ENCODE measurements around the gene TMEM106A.
"Not testable (repeated sequence)": the region's sequence is repeated elsewhere in the genome, so short reads cannot be mapped to it uniquely, and the experiment has no call there.

TMEM106A gene

GRCh38 chr17:43216369-43216761, 4.7 kb downstream of the TMEM106A start:
- no peak for DNase-seq

- no peak for DNase-seq
These were observed 5.3 kb downstream of the TMEM106A start for GRCh38 chr17:43216762-43217613.

- peak; percentile 16 for DNase-seq
These were observed 6.0 kb downstream of the TMEM106A start for GRCh38 chr17:43217614-43218087.

DNA sequence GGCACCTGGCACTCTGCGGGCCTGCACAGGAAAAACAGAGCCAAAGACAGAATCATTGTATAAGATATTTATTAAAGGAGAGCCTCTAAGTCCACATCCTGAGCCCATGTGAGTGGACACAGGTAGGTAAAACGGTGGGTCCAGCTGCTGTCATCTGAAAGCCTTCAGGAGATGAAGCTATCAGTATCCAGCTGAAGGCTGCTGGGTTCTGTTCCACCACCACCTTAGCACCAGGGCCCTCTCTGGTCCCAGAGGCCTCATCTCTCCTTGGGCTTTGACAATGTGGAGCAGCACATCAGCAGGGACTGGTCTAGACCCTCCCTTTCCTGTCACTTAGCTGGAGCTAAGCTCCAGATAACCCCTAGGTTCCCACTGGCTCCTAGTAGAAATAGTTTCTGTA, 7.3 kb downstream of the TMEM106A start:
- no peak for DNase-seq

DNA sequence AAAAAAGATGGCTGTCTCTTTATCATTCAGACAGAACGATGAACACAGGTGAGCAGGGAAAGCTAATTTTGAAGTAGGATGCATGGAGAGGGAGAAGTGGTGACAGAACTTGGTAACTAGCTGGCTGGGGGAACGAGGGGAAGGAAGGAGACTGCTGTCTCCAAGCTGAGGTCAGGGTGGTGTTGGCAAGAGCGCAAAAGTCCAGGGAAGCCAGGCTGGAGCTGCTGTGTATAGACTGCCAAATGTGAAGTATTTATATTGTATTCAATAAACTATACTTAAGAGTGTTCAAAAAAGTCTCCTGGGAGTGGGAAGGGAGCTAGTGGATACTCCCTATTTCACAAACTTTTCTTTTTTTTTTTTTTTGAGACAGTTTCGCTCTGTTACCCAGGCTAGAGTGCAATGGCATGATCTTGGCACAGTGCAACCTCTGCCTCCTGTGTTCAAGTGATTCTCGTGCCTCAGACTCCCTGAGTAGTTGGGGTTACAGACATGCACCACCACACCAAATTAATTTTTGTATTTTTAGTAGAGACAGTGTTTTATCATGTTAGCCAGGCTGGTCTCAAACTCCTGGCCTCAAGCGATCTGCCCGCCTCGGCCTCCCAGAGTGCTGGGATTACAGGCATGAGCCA, 8.2 kb downstream of the TMEM106A start:
- no peak for DNase-seq

- no peak for DNase-seq
These were observed 8.9 kb downstream of the TMEM106A start for GRCh38 chr17:43220511-43221125.

DNA sequence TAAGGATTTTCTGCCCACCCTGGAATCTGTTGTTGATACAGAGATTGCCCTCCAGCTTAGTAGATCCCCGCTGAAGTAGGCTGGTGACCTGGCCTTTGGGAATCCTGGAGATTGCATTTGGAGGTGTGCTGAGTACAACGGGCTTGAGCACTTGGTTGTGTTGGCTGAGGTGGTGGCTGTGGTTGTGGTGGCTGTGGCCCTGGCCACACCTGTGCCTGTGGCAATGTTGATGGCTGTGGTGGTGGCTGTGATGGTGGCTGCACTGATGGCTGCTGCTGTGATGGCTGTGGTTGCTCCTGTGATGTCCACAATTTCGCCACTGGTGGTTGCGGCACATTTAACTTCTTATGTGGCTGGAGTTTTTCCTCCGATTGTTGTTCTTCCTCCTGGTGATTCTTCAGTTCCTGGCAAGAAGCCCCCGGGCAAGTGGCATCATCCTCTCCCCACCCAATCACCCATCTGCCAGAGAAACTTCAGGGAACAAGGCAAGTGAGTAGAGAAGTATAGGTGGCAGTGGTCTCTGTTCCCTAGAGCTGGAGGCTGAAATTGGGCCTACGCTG, 12.6 kb downstream of the TMEM106A start:
- DNase-seq = no peak

GRCh38 chr17:43226393-43226792, 14.7 kb downstream of the TMEM106A start:
- no peak for DNase-seq

DNA sequence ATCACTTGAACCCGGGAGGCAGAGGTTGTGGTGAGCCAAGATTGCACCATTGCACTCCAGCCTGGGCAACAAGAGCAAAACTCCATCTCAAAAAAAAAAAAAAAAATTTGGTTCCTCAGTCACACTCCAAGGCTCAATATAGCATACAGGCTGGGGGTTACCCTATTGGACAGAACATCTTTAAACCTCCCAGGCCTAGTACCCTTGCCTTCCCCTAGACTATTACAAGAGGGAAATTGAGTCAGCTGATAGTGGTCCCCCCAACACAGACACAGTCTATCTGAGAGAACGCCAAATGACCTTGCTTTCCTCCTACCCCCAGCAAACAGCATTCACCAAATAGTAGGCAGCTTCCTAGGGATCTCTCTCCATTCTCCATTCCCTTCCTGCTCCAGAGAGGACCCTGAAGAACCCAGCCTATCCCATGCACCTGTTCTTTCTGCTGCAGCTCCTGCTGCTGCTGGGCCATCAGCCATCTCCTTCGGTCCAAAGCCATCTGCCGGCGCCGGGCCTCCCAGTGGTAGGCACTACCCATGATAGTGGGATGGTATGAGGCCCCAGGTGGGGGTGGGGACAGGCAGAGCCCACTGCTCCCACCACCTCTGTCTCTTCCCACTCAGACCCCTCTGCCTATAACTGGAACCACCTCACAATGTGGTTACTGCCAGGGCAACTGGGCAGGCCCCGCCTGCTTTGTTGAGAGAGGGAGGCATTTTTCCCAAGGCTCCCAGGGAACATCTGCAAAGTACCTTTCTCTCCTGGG, 16.5 kb downstream of the TMEM106A start, which contains the start of gene CCDC200:
TSS of gene CCDC200 (minus strand) at position 604 of the 763 bp plus-strand sequence. CDS start at position 535, 69 bp downstream.
- not testable (repeated sequence) for DNase-seq

DNA sequence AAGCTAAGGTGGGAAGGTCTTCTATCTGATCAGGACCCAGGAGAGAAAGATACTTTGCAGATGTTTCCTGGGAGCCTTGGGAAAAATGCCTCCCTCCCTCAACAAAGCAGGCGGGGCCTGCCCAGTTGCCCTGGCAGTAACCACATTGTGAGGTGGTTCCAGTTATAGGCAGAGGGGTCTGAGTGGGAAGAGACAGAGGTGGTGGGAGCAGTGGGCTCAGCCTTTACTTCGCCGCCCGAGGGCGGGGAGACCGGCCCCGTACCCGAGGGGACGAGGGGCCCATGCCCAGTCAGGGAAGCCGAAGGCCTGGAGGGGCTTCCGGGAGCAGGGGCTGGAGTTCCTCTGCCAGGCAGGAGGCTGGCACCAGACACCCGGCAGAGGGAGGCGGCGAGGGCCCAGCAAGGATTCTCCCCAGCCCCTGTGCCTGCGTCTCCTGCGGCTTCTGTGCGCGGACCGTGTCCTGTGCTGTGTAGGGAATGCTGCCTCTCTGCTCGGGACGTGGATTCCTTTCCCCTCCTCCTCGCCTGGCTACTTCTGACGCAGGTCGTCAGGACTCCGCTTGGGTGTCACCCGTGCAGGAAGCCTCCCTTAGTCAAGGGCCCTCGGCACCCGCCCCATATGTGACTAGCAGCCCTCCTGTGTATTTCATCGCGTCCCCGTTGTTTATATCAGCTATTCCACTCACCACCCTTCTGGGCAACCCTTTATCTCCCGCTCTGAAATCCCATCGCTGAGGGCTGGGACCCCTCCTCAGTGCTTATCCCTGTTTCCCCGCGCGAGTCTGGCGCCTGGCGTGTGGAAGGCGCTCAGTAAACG, 19.7 kb downstream of the TMEM106A start:
- not testable (repeated sequence) for DNase-seq

- peak; percentile 40 for DNase-seq
These were observed 20.5 kb downstream of the TMEM106A start for GRCh38 chr17:43232021-43232699.

GRCh38 chr17:43233263-43233662, 21.6 kb downstream of the TMEM106A start:
- DNase-seq = not testable (repeated sequence)

DNA sequence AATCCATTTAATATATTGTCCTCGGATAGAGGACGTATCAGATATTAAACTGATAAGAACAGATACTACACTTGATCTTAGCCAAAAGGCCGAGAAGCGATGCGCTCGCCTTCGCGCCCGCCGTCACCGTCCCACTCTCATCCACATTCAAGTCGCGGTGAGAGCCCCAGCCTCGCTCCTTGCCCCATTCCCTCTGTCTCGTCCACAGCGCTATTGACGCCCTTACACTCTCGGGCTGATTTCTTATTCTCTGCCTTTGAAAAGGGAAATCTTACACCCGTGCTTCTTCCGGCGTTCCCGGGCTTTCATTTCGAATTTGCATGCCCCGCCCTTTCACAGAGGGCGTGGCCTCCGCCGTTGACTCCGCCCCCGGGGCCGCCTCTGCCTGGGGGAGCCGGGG, 22.2 kb downstream of the TMEM106A start, which contains the start of gene RNU2-1:
TSS of gene RNU2-1 (minus strand) at position 101 of the 400 bp plus-strand sequence.
- DNase-seq = not testable (repeated sequence)

DNA sequence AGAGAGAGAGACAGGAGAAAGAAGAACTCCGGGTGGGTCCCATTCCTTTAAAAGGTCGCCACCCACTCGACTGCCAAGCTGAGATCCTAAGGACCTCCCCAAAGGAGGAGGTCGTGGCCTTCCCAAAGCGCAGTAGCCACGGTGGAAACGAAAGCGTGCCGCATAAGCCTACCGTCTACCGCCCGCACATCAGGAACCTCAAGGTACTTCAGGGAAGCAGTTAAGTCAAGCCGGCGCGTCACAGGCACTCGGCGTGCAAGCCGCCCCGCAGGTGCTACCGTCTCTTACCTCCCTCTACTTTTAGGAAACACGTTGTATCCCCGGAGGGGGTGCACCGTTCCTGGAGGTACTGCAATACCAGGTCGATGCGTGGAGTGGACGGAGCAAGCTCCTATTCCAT, 27.9 kb downstream of the TMEM106A start:
- DNase-seq = not testable (repeated sequence)

DNA sequence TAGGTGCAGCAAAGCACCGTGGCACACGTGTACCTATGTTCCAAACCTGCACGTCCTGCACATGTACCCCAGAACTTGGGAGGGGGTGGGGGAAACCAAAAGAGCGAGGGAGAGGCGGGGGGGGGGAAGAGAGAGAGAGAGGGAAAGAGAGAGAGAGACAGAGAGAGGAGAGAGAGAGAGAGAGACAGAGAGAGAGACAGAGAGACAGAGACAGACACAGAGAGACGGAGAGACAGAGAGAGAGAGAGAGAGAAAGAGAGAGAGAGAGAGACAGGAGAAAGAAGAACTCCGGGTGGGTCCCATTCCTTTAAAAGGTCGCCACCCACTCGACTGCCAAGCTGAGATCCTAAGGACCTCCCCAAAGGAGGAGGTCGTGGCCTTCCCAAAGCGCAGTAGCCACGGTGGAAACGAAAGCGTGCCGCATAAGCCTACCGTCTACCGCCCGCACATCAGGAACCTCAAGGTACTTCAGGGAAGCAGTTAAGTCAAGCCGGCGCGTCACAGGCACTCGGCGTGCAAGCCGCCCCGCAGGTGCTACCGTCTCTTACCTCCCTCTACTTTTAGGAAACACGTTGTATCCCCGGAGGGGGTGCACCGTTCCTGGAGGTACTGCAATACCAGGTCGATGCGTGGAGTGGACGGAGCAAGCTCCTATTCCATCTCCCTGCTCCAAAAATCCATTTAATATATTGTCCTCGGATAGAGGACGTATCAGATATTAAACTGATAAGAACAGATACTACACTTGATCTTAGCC, 29.1 kb downstream of the TMEM106A start:
- not testable (repeated sequence) for DNase-seq

GRCh38 chr17:43246456-43246855, 34.8 kb downstream of the TMEM106A start:
- DNase-seq = not testable (repeated sequence)
